GM18870 (cell line): ENCODE measurements around the gene CPXCR1.
"Not testable (repeated sequence)": the region's sequence is repeated elsewhere in the genome, so short reads cannot be mapped to it uniquely, and the experiment has no call there.

Experiments
- ATAC-seq: cut with Tn5 transposase; IDR thresholded peaks from one replicate; pipeline ENCODE4 v1.9.1; 2021; ENCODE audit warnings: moderate library complexity; ENCODE audit not compliant: unreplicated experiment

CPXCR1 gene

DNA sequence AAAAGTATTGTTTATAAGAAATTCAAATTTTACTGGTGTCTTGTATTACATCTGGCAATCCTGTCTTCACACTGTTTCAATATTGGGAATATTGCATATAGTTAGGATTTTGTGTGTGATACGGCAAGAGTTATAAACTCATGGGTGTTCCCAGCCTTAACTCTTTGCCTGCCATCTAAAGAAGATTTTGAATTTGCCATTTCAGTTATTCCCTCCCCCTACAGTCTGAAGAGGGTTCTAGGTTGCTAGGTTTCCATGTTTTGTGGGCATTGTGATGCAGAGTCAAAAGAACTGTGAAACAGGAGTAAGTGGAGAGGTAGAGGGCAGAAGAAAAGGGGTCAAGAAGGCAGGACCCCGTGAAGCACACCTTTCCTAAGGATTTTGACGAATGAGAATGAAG is at the start of gene CPXCR1:
Gene CPXCR1 (plus strand): TSS at position 301 of the 400 bp plus-strand sequence. CDS start 6,190 bp downstream, outside the sequence.
- no peak for ATAC-seq

DNA sequence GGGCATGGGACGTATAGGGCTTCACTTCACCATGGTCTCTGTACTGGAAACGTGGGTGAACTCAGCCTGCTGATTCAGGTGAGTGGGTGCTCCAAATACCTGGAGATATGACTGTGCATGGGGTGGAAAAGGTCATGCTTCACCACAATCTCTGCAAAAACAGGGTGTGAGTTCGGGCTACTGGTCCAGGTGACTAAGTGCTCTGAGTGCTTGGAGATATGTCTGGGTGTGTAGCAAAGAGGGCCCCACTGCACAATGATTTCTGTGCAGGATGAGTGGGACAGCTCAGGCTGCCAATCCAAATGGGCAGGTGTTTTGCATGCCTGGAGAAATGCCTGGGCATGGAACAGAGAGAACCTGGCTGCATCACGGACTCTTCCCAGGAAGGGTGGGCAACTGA is 11.2 kb upstream of the CPXCR1 start:
- ATAC-seq = no peak

DNA sequence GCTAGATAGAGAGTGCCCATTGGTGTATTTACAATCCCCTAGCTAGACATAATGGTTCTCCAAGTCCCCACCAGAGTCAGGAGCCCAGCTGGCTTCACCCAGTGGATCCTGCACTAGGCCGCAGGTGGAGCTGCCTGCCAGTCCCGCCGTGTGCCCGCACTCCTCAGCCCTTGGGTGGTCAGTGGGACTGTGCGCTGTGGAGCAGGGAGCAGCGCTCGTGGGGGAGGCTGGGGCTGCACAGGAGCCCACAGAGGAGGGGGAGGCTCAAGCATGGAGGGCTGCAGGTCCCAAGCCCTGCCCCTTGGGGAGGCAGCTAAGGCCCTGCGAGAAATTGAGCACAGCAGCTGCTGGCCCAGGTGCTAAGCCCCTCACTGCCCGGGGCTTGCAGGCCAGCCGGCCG is 810 bp upstream of the CPXCR1 start:
- not testable (repeated sequence) for ATAC-seq

DNA sequence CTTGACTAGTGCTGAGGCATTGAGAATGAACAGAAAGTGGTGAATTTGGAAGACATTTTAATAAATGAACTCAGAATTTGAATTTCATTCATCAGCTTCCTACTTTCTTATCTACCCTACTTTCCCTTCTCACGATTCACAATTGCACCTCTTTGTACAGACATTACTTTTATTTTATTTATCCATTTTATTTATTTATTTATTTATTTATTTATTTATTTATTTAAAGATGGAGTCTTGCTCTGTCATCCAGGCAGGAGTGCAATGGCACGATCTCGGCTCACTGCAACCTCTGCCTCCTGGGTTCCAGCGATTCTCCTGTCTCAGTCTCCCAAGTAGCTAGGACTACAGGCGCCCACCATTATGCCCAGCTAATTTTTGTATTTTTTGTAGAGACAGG is 5.3 kb downstream of the CPXCR1 start:
- not testable (repeated sequence) for ATAC-seq

DNA sequence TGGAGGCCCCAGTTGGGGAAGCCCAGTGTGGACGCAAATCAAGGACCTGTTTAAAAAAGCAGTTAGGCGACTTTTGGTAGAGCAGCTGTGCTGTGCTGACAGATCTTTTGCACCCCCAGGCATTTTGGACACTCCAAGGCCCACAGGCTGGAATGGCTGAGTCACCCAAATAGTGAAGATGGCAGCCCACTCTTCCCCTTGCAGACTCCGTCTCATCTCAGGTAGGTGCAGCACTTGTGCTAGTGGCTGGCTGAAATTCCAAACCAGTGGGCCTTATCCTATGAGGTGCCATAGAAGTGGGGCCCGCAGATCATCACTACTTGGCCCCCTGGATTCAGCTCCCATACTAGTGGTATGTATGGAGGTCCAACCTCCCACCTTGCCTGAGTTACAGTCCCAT is 42.8 kb downstream of the CPXCR1 start:
- ATAC-seq = no peak
